HepG2 (cell line): ENCODE data around the gene TMC4. TPM values are rescaled to one million over a fixed set of nuclear protein-coding genes. Genes with fewer than 3 reads are reported as not detected.

Source experiments
- BHLHE40 ChIP-seq: IDR thresholded peaks from 2 replicates; pipeline ENCODE4 v1.6.1; 2011; ENCODE audit warnings: low read length, improper control_type of control experiment
- ESRRA ChIP-seq: sonication (generic); formaldehyde crosslinking; IDR thresholded peaks from 2 replicates; pipeline ENCODE4 v1.5.1; 2020; ENCODE audit warnings: mild to moderate bottlenecking, low read depth, missing genetic modification reagents
- HOXA3 ChIP-seq: sonication (generic); formaldehyde crosslinking; IDR thresholded peaks from 2 replicates; pipeline ENCODE4 v1.5.0; 2020; ENCODE audit warnings: missing genetic modification reagents
- KAT8 ChIP-seq: IDR thresholded peaks from 2 replicates; pipeline ENCODE4 v1.6.1; 2016; ENCODE audit warnings: missing genetic modification reagents, missing compliant biosample characterization
- PHB2 ChIP-seq: fragments of 450-650 bp; IDR thresholded peaks from 2 replicates; pipeline ENCODE4 v1.6.1; 2018; ENCODE audit not compliant: partially characterized antibody
- PTBP1 ChIP-seq: fragments of 200-400 bp; formaldehyde crosslinking; IDR thresholded peaks from 2 replicates; pipeline ENCODE4 v1.6.1; 2018; ENCODE audit warnings: low read length, low read depth; ENCODE audit not compliant: poor library complexity, severe bottlenecking
- RBFOX2 ChIP-seq: fragments of 200-400 bp; formaldehyde crosslinking; IDR thresholded peaks from 2 replicates; pipeline ENCODE4 v1.6.1; 2017; ENCODE audit warnings: low read depth, mild to moderate bottlenecking, low read length
- polyA plus RNA-seq, 8 experiments: library from polyadenylated mRNA; depleted of rRNA in 3 of 8; stranded (reverse) in 7 of 8; unstranded in 1 of 8; fragments of >200 nt; fragmentation: Illumina TruSeq in 4 of 8; extraction: Trizol in 4 of 8; gene quantifications; 2 replicates each; pipeline versions ENCODE4 v1.2.1 to v1.2.3, GENCODE V29; 2011 to 2016; ENCODE audit warnings: low read depth in 4 of 8, missing spikeins in 1 of 8, mixed read lengths in 1 of 8; ENCODE audit not compliant: insufficient read depth in 1 of 8
- total RNA-seq, 5 experiments: library from RNA; depleted of rRNA; stranded (reverse); fragments of >200 nt; fragmentation: Illumina TruSeq; extraction: Trizol; gene quantifications; 2 replicates each; pipeline ENCODE4 v1.2.3, GENCODE V29; 2016; ENCODE audit warnings: low read depth in 1 of 5
- TF ChIP-seq, protein P1 (sequence below), 2 experiments: sonication (generic) in 1 of 2; formaldehyde crosslinking in 1 of 2; IDR thresholded peaks; 2 replicates each; pipeline versions ENCODE4 v1.5.1 to v1.6.1; 2011 to 2020; ENCODE audit warnings: borderline replicate concordance in 1 of 2, low read depth in 1 of 2, low read length in 1 of 2, mild to moderate bottlenecking in 1 of 2, missing genetic modification reagents in 1 of 2, moderate library complexity in 1 of 2
- TF ChIP-seq, protein P2 (sequence below): sonication (generic); formaldehyde crosslinking; IDR thresholded peaks from 2 replicates; pipeline ENCODE4 v1.8.0; 2022; ENCODE audit warnings: mild to moderate bottlenecking, missing genetic modification reagents, moderate library complexity
- TF ChIP-seq, protein P3 (sequence below): sonication (generic); formaldehyde crosslinking; IDR thresholded peaks from one replicate; pipeline ENCODE4 v1.5.1; 2020; ENCODE audit warnings: mild to moderate bottlenecking, missing genetic modification reagents; ENCODE audit errors: not compliant biosample characterization
- TF ChIP-seq, protein P4 (sequence below): sonication (generic); formaldehyde crosslinking; IDR thresholded peaks from 2 replicates; pipeline ENCODE4 v1.8.1; 2022; ENCODE audit warnings: mild to moderate bottlenecking, missing genetic modification reagents
- TF ChIP-seq, protein P5 (sequence below): sonication (generic); formaldehyde crosslinking; IDR thresholded peaks from 2 replicates; pipeline ENCODE4 v1.4.0; 2020; ENCODE audit warnings: mild to moderate bottlenecking, low read depth, missing genetic modification reagents

TMC4 gene
- total and polyA plus RNA-seq, 2 of the 13 experiments (the other 11 are each of a cell fraction or from before 2014, with no cell fraction given) = 0.13 to 0.24 TPM

DNA sequence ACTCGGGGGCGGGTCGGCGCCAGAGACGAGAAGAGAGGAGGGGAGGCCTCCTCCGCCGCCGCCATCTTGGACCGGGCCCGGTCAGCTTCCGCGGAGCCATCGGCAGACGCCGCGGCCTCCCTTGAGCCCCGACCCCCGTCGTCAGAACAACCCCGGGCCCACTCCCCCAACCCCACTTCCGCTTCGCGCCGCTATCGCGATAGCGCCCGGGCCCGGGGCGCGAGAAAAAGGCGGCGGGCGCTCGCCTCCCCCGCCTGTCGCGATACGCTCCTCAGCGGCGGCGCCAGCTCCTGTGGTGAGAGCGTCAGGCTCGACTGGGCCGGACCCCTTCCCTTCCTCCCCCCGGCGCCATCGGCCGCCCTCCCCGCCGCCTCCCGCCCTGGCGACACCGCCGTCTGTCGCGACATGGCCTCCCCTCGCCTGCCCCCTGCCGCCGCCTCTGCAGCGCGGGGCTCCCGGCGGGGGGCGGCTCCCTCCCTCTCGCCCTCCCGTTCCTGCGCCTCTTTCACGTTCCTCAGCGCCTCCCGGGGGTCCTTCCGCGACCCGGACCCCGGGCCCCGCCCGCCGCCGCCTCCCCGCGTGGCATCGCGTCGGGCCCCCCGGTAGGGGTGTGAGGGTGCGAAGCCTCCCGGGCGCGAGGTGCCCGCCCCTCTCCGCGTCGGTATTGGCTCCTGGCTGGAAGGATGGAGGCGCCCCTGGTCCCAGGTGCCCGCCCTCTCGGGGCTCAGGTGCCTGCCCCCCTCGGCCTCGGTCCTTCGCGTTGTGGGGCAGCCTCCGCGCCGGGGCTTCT is 35.1 kb downstream of the TMC4 start, which contains the start of gene CNOT3 (continued):
- TF ChIP-seq, protein P1, sequence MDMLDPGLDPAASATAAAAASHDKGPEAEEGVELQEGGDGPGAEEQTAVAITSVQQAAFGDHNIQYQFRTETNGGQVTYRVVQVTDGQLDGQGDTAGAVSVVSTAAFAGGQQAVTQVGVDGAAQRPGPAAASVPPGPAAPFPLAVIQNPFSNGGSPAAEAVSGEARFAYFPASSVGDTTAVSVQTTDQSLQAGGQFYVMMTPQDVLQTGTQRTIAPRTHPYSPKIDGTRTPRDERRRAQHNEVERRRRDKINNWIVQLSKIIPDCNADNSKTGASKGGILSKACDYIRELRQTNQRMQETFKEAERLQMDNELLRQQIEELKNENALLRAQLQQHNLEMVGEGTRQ (IDR thresholded peaks at IDR 0.05; ENCODE audit: low read depth, low read length) = no peak
- TF ChIP-seq, protein P1 (CRISPR knock-in tag; IDR thresholded peaks at IDR 0.05; ENCODE audit: borderline replicate concordance) = no peak
- TF ChIP-seq, protein P2, sequence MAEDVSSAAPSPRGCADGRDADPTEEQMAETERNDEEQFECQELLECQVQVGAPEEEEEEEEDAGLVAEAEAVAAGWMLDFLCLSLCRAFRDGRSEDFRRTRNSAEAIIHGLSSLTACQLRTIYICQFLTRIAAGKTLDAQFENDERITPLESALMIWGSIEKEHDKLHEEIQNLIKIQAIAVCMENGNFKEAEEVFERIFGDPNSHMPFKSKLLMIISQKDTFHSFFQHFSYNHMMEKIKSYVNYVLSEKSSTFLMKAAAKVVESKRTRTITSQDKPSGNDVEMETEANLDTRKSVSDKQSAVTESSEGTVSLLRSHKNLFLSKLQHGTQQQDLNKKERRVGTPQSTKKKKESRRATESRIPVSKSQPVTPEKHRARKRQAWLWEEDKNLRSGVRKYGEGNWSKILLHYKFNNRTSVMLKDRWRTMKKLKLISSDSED (CRISPR knock-in tag) = peak; percentile 29; the same call in 1 of the 2 replicates
- peak; percentile 64; the same call in 1 of the 2 replicates for TF ChIP-seq HOXA3 (CRISPR knock-in tag)
- no peak for TF ChIP-seq PHB2
- TF ChIP-seq PTBP1 = no peak
- TF ChIP-seq RBFOX2 = peak; percentile 89
- TF ChIP-seq, protein P3, sequence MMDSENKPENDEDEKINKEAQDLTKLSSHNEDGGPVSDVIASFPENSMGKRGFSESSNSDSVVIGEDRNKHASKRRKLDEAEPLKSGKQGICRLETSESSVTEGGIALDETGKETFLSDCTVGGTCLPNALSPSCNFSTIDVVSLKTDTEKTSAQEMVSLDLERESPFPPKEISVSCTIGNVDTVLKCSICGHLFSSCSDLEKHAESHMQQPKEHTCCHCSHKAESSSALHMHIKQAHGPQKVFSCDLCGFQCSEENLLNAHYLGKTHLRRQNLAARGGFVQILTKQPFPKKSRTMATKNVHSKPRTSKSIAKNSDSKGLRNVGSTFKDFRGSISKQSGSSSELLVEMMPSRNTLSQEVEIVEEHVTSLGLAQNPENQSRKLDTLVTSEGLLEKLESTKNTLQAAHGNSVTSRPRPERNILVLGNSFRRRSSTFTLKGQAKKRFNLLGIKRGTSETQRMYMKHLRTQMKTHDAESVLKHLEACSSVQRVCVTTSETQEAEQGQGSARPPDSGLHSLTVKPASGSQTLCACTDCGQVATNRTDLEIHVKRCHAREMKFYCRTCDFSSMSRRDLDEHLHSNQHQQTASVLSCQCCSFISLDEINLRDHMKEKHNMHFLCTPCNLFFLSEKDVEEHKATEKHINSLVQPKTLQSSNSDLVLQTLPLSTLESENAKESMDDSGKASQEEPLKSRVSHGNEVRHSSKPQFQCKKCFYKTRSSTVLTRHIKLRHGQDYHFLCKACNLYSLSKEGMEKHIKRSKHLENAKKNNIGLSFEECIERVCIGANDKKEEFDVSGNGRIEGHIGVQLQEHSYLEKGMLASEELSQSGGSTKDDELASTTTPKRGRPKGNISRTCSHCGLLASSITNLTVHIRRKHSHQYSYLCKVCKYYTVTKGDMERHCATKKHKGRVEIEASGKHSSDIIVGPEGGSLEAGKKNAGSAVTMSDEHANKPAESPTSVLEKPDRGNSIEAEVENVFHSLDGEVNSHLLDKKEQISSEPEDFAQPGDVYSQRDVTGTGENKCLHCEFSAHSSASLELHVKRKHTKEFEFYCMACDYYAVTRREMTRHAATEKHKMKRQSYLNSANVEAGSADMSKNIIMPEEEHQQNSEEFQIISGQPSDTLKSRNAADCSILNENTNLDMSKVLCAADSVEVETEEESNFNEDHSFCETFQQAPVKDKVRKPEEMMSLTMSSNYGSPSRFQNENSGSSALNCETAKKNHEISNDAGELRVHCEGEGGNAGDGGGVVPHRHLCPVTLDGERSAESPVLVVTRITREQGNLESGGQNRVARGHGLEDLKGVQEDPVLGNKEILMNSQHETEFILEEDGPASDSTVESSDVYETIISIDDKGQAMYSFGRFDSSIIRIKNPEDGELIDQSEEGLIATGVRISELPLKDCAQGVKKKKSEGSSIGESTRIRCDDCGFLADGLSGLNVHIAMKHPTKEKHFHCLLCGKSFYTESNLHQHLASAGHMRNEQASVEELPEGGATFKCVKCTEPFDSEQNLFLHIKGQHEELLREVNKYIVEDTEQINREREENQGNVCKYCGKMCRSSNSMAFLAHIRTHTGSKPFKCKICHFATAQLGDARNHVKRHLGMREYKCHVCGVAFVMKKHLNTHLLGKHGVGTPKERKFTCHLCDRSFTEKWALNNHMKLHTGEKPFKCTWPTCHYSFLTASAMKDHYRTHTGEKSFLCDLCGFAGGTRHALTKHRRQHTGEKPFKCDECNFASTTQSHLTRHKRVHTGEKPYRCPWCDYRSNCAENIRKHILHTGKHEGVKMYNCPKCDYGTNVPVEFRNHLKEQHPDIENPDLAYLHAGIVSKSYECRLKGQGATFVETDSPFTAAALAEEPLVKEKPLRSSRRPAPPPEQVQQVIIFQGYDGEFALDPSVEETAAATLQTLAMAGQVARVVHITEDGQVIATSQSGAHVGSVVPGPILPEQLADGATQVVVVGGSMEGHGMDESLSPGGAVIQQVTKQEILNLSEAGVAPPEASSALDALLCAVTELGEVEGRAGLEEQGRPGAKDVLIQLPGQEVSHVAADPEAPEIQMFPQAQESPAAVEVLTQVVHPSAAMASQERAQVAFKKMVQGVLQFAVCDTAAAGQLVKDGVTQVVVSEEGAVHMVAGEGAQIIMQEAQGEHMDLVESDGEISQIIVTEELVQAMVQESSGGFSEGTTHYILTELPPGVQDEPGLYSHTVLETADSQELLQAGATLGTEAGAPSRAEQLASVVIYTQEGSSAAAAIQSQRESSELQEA (CRISPR knock-in tag) = no peak
- no peak for TF ChIP-seq BHLHE40
- TF ChIP-seq ESRRA (CRISPR knock-in tag) = peak; percentile 47; the same call in 1 of the 2 replicates
- TF ChIP-seq, protein P4, sequence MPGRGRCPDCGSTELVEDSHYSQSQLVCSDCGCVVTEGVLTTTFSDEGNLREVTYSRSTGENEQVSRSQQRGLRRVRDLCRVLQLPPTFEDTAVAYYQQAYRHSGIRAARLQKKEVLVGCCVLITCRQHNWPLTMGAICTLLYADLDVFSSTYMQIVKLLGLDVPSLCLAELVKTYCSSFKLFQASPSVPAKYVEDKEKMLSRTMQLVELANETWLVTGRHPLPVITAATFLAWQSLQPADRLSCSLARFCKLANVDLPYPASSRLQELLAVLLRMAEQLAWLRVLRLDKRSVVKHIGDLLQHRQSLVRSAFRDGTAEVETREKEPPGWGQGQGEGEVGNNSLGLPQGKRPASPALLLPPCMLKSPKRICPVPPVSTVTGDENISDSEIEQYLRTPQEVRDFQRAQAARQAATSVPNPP (CRISPR knock-in tag) = peak; percentile 69; the same call in 1 of the 2 replicates
- TF ChIP-seq, protein P5, sequence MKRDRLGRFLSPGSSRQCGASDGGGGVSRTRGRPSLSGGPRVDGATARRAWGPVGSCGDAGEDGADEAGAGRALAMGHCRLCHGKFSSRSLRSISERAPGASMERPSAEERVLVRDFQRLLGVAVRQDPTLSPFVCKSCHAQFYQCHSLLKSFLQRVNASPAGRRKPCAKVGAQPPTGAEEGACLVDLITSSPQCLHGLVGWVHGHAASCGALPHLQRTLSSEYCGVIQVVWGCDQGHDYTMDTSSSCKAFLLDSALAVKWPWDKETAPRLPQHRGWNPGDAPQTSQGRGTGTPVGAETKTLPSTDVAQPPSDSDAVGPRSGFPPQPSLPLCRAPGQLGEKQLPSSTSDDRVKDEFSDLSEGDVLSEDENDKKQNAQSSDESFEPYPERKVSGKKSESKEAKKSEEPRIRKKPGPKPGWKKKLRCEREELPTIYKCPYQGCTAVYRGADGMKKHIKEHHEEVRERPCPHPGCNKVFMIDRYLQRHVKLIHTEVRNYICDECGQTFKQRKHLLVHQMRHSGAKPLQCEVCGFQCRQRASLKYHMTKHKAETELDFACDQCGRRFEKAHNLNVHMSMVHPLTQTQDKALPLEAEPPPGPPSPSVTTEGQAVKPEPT = no peak
- TF ChIP-seq KAT8 = 0 out of 2 replicates have a peak, but pooled peaks have one; percentile 33
